Stimulated activated CD4-positive, alpha-beta T cell treated with anti-CD3 and anti-CD28 coated beads, Interleukin-1b, Interleukin-23, amount 100 ng/mL, for 1 hour (primary cell): ENCODE results near the gene NKAIN2.
"Not testable (repeated sequence)": the region's sequence is repeated elsewhere in the genome, so short reads cannot be mapped to it uniquely, and the experiment has no call there.

Source experiments
- DNase-seq, 2 donors: peaks; one replicate each; pipeline ENCODE4 v3.0.0-alpha.2; 2020; ENCODE audit warnings: low read depth in 2 of 2

Gene NKAIN2

GRCh38 chr6:124080483-124080882, 276.8 kb downstream of the NKAIN2 start:
- no peak for DNase-seq

DNA sequence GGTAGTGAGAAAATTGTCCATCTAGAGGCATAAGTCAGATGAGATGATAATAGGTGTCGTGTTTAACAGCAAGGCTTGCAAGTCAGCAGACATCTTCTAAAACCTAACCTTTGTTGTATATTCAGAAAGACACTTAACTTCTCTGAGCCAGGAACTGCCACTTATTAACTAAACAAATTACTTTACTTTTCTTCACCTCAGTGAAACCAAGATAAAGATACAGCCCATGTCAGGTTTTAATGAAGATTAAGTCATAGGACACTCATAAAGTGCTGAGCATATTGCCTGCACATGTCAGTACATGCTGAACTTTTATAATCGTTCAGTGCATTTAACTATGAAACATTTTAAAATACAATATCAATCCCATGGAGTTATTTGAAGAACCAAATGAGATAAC, 286.8 kb downstream of the NKAIN2 start:
- DNase-seq, result no peak

GRCh38 chr6:124099520-124099919, 295.9 kb downstream of the NKAIN2 start:
- DNase-seq, result no peak

- no peak for DNase-seq
Observed at GRCh38 chr6:124110514-124110913, 306.8 kb downstream of the NKAIN2 start.

GRCh38 chr6:124119596-124119995, 315.9 kb downstream of the NKAIN2 start:
- DNase-seq, result no peak

DNA sequence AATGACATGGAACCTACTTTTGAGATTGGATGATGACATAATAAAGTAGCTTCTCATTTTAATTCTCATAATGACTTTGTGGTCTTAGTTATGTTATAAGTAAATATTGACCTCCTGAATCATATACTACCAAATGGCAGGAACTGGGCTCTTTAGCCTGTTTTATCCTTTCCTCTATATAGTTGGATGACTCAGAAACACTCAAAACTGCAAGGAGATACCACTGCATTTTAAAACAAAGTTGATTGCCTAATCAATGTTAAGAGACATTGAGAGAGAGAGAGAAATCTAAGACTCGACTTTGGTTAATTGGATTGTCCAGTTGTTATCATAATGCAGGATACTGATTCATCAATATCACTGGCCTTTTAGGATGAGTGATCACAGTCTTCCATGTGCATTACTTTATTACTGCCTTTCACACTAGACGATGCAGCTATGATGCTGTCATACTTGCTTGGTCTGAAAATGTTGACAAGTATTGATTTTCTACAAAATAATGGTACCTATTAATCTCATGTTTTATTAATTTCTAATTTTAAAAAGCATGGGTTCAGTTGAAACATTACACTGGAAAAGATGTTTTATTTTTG, 320.0 kb downstream of the NKAIN2 start:
- DNase-seq, result no peak

- no peak for DNase-seq
Observed at GRCh38 chr6:124131259-124131658, 327.6 kb downstream of the NKAIN2 start.

GRCh38 chr6:124131779-124132178, 328.1 kb downstream of the NKAIN2 start:
- no peak for DNase-seq

- no peak for DNase-seq
Observed at GRCh38 chr6:124132256-124132655, 328.6 kb downstream of the NKAIN2 start.

GRCh38 chr6:124142852-124143251, 339.2 kb downstream of the NKAIN2 start:
- DNase-seq, result no peak

- no peak for DNase-seq
Observed at GRCh38 chr6:124143435-124143834, 339.8 kb downstream of the NKAIN2 start.

- no peak for DNase-seq
Observed at GRCh38 chr6:124147621-124148020, 344.0 kb downstream of the NKAIN2 start.

DNA sequence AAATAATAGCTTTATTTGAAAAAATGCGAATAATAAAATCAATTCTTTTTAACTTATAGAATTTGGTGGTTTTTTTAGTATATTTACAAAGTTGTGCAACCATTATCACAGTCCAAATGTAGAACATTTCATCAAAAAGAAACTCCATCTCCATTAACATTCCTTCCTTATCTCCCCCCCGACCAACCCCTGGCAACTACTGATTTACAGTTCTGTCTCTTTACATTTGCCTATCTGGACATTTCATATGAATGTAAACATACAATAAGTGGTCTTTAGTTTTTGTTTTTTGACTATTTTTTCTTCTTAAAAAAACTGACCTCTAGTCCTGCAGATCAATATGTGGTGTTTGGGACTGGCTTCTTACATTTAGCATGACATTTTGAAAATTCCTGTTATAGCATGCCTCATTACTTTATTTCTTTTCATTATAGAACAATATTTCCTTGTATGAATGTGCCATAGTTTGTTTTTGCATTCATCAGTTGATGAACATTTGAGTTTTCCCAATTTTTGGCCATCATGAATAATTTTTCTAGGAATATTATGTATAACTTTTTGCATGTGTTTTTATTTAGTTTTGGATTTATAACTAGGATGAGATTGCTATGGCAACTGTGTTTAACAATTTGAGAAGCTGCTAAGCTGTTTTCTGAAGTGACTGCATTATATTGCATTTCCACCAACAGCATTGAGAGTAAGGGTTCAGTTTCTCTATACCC, 344.7 kb downstream of the NKAIN2 start:
- no peak for DNase-seq

DNA sequence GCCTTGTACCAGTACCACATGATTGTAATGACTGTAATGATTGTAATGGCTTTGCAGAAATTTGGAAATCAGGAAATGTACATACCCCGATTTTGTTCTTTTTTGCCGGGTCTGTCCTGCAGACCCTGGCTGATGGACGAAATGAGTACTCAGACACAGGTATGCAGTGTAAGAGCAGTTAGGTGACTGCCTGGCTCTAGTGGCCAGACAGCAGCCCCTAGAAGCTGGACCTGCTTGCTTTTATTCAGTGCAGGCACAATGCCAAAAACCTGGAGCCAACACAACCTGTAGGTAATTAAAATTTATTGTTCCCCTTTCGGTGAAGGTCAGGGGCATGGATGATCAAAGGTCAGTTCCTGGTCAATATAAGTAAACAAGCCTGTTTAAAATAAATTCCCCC, 346.0 kb downstream of the NKAIN2 start:
- DNase-seq, result no peak

- no peak for DNase-seq
Observed at GRCh38 chr6:124158024-124158423, 354.4 kb downstream of the NKAIN2 start.

DNA sequence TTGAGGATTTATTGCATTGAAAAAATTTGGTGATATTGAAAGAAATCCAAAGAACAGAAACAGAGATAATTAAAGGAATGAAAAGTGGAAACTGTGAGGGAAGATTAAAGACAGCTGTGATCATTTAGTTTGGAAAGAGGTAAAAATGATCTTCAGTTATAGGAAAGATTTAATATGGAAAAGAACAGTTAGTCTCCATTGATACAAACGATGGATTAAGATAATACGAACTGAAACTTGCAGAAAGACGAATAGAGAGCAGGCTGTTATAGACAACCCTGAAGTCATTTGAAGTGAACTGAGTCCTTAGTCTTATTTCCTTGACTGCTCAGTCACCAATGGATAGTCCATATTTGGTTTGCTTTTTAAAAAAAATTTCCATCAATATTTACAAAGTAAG, 360.0 kb downstream of the NKAIN2 start:
- no peak for DNase-seq

- no peak for DNase-seq
Observed at GRCh38 chr6:124164343-124164742, 360.7 kb downstream of the NKAIN2 start.

DNA sequence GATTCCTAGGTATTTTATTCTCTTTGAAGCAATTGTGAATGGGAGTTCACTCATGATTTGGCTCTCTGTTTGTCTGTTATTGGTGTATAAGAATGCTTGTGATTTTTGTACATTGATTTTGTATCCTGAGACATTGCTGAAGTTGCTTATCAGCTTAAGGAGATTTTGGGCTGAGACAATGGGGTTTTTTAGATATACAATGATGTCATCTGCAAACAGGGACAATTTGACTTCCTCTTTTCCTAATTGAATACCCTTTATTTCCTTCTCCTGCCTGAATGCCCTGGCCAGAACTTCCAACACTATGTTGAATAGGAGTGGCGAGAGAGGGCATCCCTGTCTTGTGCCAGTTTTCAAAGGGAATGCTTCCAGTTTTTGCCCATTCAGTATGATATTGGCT, 363.6 kb downstream of the NKAIN2 start:
- DNase-seq, result not testable (repeated sequence)

DNA sequence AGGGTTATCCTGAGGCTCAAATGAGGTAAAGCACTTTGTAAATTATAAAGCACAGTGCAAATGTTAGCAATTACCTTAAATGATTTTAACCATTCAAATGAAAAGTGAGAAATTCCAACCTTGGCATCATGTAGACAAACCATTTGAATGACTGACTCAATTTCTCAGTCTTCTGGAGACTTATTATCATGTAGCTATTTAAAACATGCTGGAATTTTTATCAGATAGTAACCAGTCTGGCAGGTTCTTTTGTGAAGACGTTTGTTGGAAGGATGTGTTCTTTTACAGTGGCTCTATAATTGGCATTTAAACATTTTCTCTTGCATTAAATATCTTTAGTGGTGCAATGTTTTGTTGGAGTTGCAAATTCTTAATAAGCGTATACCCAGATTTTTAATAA, 386.6 kb downstream of the NKAIN2 start:
- no peak for DNase-seq

DNA sequence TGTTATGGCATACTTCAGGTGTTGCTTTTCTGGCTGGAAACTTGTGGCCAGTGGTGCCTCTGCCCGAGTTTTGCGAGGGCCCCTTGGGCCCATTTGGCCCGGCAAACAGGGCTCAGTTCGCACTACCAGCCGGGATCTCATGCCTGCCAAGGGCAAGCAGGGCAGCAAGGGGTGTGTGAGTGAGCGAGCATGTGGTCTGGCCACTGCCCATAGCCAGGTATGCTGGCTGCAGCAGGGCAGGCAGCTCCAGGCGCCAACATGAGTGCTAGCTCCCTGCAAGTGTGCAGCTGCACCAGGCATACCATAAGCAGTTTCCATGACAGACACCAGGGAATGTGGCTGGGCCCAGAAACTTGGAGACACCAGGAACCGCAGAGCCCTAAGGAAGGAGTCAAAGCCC, 389.5 kb downstream of the NKAIN2 start:
- DNase-seq, result no peak

GRCh38 chr6:124197148-124197547, 393.5 kb downstream of the NKAIN2 start:
- no peak for DNase-seq

- no peak for DNase-seq
Observed at GRCh38 chr6:124199286-124199685, 395.6 kb downstream of the NKAIN2 start.

- DNase-seq, result no peak
Observed at GRCh38 chr6:124200661-124201060, 397.0 kb downstream of the NKAIN2 start.
